Left colon (tissue), 2 donors: ENCODE data around the gene SLC41A1. TPM values are rescaled to one million over a fixed set of nuclear protein-coding genes. Genes with fewer than 3 reads are reported as not detected.

ENCODE experiments used
- ATAC-seq: fragments of 200-7000 bp; cut with Tn5 transposase; one replicate; pipeline ENCODE4 v1.9.1; 2020; ENCODE audit warnings: mild to moderate bottlenecking, moderate library complexity
- DNase-seq, 2 donors: peaks; one replicate each; pipeline ENCODE4 v3.0.0-alpha.2; 2020
- intact Hi-C, 2 donors: fragments of 100-400 bp; cut with DNase I in 1 of 2; cut with micrococcal nuclease in 1 of 2; formaldehyde crosslinking; loops; one replicate each; pipeline versions ENCODE4 v1.11.2 to v1.14.0; 2022; cut with DNase I, micrococcal nuclease
- total RNA-seq, 2 donors: library from RNA; stranded (reverse); fragmentation: NEBNext Ultra II Directional; extraction: Animal tissue kit (Norgen Biotek cat#: 25700); gene quantifications; one replicate each; pipeline ENCODE4 v1.2.1, GENCODE V29; 2021
- donor health status: DM: no; HTN: no; CAD: no.
- donor health status: DM: yes; HTN: yes; CAD: no.

The SLC41A1 gene
- total RNA-seq, 2 donors from 2014 or later, result 4.4 to 4.9 TPM

- DNase-seq, result no peak
- ATAC-seq, result no peak
- intact Hi-C loops, result no loop called here
These were observed 42.4 kb downstream of the SLC41A1 start for GRCh38 chr1:205770618-205771017.

DNA sequence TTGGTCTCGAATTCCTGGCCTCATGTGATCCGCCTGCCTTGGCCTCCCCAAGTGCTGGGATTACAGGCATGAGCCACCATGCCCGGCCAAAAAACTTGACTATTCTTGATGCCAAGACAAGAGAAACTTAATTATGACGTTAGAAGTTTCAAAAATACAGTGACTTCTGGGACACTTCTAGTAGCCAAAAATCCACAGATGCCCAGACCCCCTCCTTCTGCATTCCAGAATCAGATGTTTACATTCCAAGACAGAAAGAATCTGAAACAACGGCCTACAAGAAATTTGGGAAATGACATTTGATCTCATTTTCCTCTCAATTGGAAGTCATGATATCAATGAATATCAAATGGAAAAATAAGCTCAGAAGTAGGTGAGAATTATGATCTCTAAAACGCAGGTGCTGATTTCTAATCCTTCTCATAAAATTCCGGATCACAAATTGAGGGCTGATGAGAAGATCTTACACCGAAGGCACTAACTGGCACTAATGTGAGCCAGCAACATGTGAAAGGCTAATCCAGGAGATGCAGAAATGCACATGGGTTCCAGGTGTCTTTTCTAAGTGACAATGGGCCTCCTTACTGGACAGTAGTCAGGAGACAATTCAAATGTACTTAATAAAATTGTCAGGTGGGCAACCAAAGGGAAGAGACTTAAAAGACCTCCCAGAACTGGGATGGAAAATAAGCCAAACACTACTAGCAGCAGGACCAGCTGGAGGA, 43.2 kb downstream of the SLC41A1 start:
- DNase-seq (no peak), ATAC-seq (no peak)
- intact Hi-C loops, result no loop called here

GRCh38 chr1:205767248-205767647, 45.8 kb downstream of the SLC41A1 start:
- intact Hi-C loops, result no loop called here
- DNase-seq, result no peak
- ATAC-seq, result no peak

GRCh38 chr1:205766570-205766969, 46.4 kb downstream of the SLC41A1 start:
- ATAC-seq (no peak), DNase-seq (no peak)
- intact Hi-C loops, result no loop called here

GRCh38 chr1:205766038-205766437, 47.0 kb downstream of the SLC41A1 start:
- DNase-seq, result no peak
- no peak for ATAC-seq
- intact Hi-C loops, result no loop called here

DNA sequence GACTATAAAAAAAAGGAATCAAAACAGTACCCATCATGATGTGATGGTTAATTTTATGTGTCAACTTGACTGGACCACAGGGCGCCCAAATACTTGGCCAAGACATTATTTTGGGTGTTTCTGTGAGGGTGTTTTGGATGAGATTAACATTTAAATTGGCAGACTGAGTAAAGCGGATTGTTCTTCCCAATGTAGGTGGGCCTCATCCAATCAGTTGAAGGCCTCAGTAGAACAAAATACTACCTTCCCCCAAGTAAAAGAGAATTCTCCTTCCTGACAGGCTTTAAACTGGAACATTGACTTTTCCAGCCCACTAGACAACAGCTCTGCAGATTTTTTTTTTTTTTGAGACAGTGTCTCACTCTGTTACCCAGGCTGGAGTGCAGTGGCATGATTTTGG, 48.4 kb downstream of the SLC41A1 start:
- ATAC-seq (no peak), DNase-seq (no peak)
- intact Hi-C loops, result no loop called here

GRCh38 chr1:205763980-205764379, 49.0 kb downstream of the SLC41A1 start:
- DNase-seq (no peak), ATAC-seq (no peak)
- intact Hi-C loops, result no loop called here

- ATAC-seq (no peak), DNase-seq (no peak)
- intact Hi-C loops, result no loop called here
These were observed 52.4 kb downstream of the SLC41A1 start for GRCh38 chr1:205760606-205761005.

GRCh38 chr1:205756552-205756951, 56.4 kb downstream of the SLC41A1 start:
- ATAC-seq (no peak), DNase-seq (no peak)
- intact Hi-C loops, result no loop called here

DNA sequence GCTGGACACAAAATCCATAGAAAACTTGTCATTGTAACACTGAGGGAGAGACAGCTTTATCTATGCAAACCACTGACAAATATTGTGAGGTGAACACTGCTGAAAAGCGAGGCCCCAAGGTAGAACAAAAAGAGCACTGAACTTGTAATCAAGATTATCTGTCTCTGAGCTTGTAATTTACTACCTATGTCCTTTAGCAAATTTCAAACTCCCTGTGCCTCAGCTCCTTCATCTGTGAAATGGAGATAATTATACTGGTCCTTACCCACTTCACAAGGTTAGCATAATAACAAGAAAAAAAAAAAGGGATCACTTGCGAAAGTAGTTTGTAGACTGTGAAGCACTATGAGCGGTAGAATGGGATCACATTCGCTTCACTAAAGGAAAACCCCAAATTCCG, 58.1 kb downstream of the SLC41A1 start:
- intact Hi-C loops, result no loop called here
- ATAC-seq (no peak), DNase-seq (no peak)

DNA sequence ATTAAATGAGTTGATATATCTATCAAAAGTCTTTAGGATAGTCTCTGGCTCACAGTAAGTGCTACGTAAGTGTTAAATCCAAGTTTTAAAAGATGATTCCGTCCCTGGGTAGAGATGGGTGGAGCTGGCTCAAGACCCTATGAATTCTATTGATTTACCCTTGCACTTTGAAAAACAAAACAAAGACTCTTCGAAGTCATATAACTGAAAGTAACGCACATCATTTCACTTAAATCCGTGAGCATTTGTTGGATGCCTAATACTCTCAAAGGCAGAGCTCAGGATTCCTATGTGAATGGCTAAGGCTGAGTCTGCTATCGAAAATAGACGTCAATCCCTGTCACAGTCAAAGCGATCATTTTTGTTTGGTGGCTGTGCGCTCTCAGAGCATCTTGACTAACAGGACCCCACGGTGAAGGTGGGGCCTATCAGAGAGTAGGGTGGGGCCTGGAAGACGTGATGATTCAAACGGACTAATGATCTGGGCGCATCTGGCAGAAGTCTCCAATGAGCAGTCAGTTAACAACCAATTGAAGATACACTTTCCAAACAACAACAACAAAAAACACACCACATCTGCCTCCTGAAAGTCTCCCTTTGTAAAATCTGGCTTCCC, 61.9 kb downstream of the SLC41A1 start:
- intact Hi-C loops, result no loop called here
- no peak for ATAC-seq
- no peak for DNase-seq

DNA sequence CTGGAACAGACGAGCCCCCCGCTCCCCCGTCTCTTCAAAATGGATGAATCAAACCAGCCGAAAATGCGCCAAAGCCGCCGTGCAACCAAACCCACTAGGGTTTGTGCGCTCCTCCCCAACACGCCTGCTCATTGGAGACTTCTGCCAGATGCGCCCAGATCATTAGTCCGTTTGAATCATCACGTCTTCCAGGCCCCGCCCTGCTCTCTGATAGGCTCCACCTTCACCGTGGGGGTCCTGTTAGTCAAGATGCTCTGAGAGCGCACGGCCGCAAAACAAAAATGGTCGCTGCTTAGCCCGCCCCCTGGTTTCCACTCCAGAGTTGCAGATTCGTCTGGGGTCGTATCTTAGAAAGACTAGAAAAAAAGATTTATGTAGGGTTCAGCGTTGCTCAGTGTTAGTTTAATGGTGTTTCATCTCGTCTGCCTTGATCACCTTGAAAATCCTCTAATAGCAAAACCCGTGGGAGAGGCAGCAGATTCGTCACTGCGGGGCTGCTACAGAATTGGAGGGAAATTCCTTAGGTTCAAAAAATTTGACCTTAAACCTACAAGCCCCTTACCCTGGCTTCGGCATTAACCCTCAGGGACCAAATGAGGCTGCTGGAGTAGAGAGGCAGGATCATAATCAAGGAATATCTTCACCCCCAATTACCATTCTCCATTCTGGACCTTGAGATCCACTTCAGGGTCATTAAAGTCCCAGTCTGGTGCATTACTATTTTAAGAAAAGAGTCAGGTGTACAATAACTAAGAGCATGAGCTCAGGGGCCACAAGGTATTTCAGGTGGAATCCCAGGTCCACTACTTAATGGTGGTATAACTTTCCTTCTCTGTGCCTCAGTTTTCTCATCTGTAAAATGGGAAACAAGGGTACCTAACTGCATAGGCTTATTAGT, 62.6 kb downstream of the SLC41A1 start, which contains the start of gene NUCKS1:
Gene NUCKS1, minus strand, starts transcription at position 45 of the 898 bp plus-strand sequence. CDS start 209 bp downstream, outside the sequence.
- intact Hi-C loops, result no loop called here
- DNase-seq, result peak; percentile 98 to 99

DNA sequence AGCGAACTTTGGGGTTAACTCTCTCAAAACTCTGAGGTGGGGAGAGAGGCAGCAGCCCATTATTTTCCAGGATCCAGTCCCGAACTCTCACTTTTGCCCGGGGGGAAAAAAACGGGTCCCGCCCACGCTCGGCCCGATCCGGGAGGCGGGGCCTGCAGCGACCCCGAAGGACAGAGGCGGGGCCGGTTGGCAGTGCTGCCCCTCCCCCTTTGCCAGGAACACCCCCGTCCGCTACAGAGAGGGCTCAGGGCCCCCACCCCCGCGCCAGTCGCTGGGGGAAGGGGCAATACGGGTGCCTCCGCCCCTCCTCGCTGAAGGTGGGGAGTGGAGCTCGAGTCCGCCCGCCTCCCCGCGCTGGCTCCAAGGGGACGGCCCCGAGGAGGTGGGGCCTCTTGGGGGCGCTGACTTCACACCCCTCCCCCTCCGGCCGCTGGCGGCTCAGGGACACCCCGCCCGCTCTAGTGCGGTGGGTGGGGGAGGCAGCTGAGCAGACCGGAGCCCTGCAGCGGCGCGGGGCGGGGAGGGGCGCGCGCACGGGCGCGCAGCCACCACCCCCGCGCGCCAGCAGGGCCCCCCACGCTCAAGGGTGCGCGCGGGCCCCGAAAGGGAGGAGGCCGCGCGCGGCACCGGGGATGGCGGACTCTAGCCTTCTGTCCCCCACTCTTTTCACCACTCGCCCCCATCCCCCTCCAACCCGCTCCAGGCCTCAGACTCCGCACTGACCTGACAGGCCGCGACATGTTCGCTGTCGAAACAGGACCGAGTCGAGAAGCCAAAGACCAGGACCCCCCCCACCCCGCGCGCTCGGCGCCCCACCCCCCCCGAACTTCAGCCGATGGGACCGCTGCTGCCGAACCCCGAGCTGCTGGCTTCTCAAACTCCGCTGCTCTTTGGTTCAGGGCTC, 63.5 kb downstream of the SLC41A1 start:
- ATAC-seq (peak; percentile 83), DNase-seq (peak; percentile 96 to 97)
- intact Hi-C loops, result no loop called here

More for the DNA sequence above, 62.6 kb downstream of the SLC41A1 start, which contains the start of gene NUCKS1:
- ATAC-seq, result peak; percentile 73

- no peak for DNase-seq
- peak; percentile 42 for ATAC-seq
- intact Hi-C loops, result no loop called here
These were observed 64.4 kb downstream of the SLC41A1 start for GRCh38 chr1:205748403-205749233.

DNA sequence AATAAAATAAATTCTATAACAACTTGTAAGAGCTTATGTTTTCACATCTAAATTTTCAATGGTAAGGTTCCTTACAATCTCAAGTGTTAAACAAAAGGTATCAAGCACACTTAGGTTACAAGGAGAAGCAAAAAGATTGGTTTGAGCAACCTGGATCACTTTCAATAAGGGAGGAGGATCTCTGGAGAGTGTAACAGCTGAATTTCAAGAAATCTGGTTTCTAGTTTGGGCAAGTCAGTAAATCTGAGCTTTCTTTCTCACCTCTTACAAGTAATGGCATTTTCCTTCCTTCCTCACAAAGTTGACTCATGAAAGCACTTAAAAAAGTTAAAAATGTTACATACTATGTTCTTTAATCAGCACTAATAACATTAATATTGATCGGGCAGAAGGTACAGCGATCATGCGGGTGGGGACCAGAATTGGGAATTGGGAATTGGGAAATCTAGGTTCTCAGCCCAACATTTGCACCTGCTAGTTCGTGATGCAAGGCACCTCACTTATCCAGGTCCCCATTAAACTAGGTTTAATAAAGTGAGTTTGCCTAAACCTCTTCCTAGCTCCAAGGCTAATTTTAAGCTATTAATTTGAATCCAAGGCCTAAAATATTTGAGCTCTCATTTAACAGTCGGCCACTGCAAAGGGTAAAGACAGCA, 66.1 kb downstream of the SLC41A1 start:
- DNase-seq, result no peak
- no peak for ATAC-seq
- intact Hi-C loops, result no loop called here

GRCh38 chr1:205744403-205744802, 68.6 kb downstream of the SLC41A1 start:
- no peak for ATAC-seq
- no peak for DNase-seq
- intact Hi-C loops, result no loop called here

- no peak for ATAC-seq
- DNase-seq, result no peak
- intact Hi-C loops, result no loop called here
These were observed 69.0 kb downstream of the SLC41A1 start for GRCh38 chr1:205743977-205744376.
